Parathyroid adenoma (tissue), 2 donors: ENCODE results near the gene DCTN1.

Experiments used
- H2AFZ ChIP-seq: fragments of 300-600 bp; sonication (generic); one replicate; pipeline ENCODE4 v1.7.0; 2017; ENCODE audit warnings: antibody characterized with exemption, mild to moderate bottlenecking
- H3K27ac ChIP-seq: fragments of 300-600 bp; sonication (generic); one replicate; pipeline ENCODE4 v1.7.0; 2017
- H3K27me3 ChIP-seq: fragments of 300-600 bp; sonication (generic); one replicate; pipeline ENCODE4 v1.7.0; 2017; ENCODE audit warnings: low read length; ENCODE audit not compliant: control insufficient read depth, insufficient read depth
- H3K36me3 ChIP-seq: fragments of 300-600 bp; sonication (generic); one replicate; pipeline ENCODE4 v1.7.0; 2017; ENCODE audit warnings: low read length; ENCODE audit not compliant: control insufficient read depth, insufficient read depth
- H3K4me1 ChIP-seq: fragments of 300-600 bp; sonication (generic); one replicate; pipeline ENCODE4 v1.7.0; 2017; ENCODE audit warnings: control low read depth
- H3K4me2 ChIP-seq: fragments of 300-600 bp; sonication (generic); one replicate; pipeline ENCODE4 v1.7.0; 2017; ENCODE audit warnings: low read length
- H3K4me3 ChIP-seq: fragments of 300-600 bp; sonication (generic); one replicate; pipeline ENCODE4 v1.7.0; 2017; ENCODE audit warnings: low read depth, low read length
- H3K79me2 ChIP-seq: fragments of 300-600 bp; sonication (generic); one replicate; pipeline ENCODE4 v1.7.0; 2017; ENCODE audit warnings: control low read depth
- H3K9ac ChIP-seq: fragments of 300-600 bp; sonication (generic); one replicate; pipeline ENCODE4 v1.7.0; 2017; ENCODE audit warnings: mild to moderate bottlenecking
- H3K9me3 ChIP-seq: fragments of 300-600 bp; sonication (generic); one replicate; pipeline ENCODE4 v1.7.0; 2017; ENCODE audit warnings: low read length; ENCODE audit not compliant: control insufficient read depth
- TF ChIP-seq, protein P1 (sequence below): fragments of 300-600 bp; sonication (generic); IDR thresholded peaks from one replicate; pipeline ENCODE4 v1.7.0; 2017; ENCODE audit warnings: antibody characterized with exemption, mild to moderate bottlenecking
- donor health status: primary hyperparathyroidism.

The DCTN1 gene

DNA sequence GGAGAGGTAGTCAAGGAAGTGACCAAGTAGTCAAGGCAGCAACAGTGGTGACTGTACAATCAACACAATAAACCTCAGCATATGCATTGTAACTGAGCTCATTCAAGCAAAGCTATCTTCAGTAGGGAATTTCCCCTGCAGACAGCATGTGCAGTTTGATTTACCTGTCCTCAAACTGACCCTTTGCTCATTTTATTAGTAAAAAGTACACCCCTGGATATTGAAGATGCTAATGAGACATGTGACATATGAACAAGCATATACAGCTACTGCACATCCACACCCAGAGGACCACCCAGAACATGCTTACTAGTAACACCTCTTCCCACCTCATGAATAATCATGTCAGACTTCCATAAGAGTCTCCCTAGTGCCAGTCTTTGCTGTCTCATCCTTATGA is 25.9 kb upstream of the DCTN1 start:
- Histone ChIP-seq H3K79me2 (no peaks in the 10 kb centered on the region), H3K4me1 (no peaks in the 10 kb centered on the region), H3K4me2 (no peak overlapping the region), H3K9me3 (no peaks in the 10 kb centered on the region), H2AFZ (no peak overlapping the region), H3K27me3 (no peaks in the 10 kb centered on the region), H3K27ac (no peak overlapping the region), H3K36me3 (no peaks in the 10 kb centered on the region), H3K4me3 (no peak overlapping the region), H3K9ac (no peak overlapping the region)
- TF ChIP-seq, protein P1, sequence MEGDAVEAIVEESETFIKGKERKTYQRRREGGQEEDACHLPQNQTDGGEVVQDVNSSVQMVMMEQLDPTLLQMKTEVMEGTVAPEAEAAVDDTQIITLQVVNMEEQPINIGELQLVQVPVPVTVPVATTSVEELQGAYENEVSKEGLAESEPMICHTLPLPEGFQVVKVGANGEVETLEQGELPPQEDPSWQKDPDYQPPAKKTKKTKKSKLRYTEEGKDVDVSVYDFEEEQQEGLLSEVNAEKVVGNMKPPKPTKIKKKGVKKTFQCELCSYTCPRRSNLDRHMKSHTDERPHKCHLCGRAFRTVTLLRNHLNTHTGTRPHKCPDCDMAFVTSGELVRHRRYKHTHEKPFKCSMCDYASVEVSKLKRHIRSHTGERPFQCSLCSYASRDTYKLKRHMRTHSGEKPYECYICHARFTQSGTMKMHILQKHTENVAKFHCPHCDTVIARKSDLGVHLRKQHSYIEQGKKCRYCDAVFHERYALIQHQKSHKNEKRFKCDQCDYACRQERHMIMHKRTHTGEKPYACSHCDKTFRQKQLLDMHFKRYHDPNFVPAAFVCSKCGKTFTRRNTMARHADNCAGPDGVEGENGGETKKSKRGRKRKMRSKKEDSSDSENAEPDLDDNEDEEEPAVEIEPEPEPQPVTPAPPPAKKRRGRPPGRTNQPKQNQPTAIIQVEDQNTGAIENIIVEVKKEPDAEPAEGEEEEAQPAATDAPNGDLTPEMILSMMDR = no peak

DNA sequence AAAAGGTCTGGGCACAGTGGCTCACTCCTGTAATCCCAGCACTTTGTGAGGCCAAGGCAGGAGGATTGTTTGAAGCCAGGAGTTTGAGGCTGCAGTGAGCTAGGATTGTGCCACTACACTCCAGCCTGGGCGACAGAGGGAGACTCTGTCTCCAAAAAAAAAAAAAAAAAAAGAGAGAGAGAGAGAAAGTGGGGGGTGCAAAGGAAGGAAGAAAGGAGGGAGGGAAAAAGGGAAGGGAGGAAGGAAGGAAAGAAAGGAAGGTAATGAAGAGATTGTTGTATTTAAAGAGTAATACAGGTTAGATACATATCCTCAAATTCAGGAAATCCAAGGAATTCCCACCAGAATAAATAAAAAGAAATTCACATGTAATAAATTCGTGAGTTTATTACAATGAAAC is 21.8 kb upstream of the DCTN1 start:
- no peak overlapping the region for H3K4me2 ChIP-seq

DNA sequence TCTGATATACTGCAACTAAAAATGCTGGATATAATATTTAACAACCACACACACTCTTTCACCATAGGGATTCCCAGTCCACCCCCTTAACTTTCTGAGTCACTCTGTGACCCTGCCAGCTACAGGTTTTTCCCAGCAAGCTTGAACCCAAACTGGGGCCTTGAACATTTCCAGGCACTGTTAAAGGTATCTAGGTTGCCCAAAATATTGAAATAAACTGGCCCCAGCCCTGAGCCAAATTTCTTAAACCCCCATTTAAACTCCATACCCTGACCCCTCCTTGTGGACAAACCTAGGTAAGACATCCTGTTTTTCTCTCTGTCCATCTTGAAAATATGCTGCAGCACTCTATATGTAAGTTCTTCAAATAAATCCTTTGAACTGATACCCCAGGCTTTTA is 19.7 kb upstream of the DCTN1 start:
- Histone ChIP-seq H3K27me3 (no peaks in the 10 kb centered on the region), H3K36me3 (no peaks in the 10 kb centered on the region), H3K4me1 (no peaks in the 10 kb centered on the region), H3K9me3 (no peaks in the 10 kb centered on the region), H3K27ac (no peak overlapping the region), H2AFZ (no peak overlapping the region), H3K4me2 (no peak overlapping the region), H3K9ac (no peak overlapping the region), H3K79me2 (no peaks in the 10 kb centered on the region), H3K4me3 (no peak overlapping the region)
- TF ChIP-seq, protein P1 = peak; percentile 52

More for the DNA sequence above, 21.8 kb upstream of the DCTN1 start:
- TF ChIP-seq, protein P1 = no peak
- Histone ChIP-seq H3K36me3 (no peaks in the 10 kb centered on the region), H3K9me3 (no peaks in the 10 kb centered on the region), H3K27ac (no peak overlapping the region), H3K9ac (no peak overlapping the region), H3K4me1 (no peaks in the 10 kb centered on the region), H3K79me2 (no peaks in the 10 kb centered on the region), H2AFZ (no peak overlapping the region), H3K27me3 (no peaks in the 10 kb centered on the region), H3K4me3 (no peak overlapping the region)

DNA sequence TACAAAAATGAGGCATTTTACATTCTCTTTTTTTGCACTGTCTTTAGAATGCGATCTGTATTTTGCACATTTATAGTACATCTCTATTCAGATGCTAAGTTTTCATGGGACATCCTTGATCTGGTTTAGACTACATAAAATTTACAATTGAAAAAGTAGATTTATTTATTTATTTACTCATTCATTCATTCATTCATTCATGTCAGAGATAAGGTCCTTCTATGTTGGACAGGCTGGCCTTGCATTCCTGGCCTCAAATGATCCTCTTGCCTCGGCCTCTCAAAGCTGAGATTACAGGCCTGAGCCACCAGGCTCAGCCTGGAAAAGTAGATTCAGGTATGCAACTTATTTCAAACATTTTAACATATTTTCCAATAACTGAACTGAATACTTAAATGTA is 16.0 kb upstream of the DCTN1 start:
- TF ChIP-seq, protein P1 = no peak
- no peak overlapping the region for H3K4me3 ChIP-seq
- H3K27ac ChIP-seq = no peak overlapping the region
- no peaks in the 10 kb centered on the region for H3K27me3 ChIP-seq
- no peak overlapping the region for H3K4me2 ChIP-seq
- no peak overlapping the region for H3K9ac ChIP-seq
- peaks cover 14% of the 10 kb centered on the region for H3K79me2 ChIP-seq
- H2AFZ ChIP-seq = no peak overlapping the region
- no peaks in the 10 kb centered on the region for H3K36me3 ChIP-seq
- no peaks in the 10 kb centered on the region for H3K9me3 ChIP-seq
- H3K4me1 ChIP-seq = no peaks in the 10 kb centered on the region

DNA sequence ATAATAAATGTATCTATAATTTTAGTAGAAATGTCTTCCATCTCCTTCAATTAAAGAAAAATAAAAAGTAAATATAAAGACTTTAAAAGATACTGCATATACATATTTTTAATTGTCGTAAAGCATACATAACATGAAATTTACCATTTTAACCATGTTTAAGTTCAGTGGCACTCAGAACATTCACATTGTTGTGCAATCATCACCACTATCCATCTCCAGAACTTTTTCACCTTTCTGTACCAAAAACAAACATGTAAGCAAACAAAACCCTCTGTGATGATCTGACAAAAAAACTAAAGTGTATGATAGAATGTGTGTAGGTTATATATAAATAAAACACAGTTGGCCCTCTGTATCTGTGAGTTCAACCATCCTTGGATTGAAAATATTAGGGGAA is 13.4 kb upstream of the DCTN1 start:
- Histone ChIP-seq H3K4me3 (no peak overlapping the region), H2AFZ (no peak overlapping the region), H3K9me3 (no peaks in the 10 kb centered on the region), H3K4me2 (no peak overlapping the region), H3K36me3 (no peaks in the 10 kb centered on the region), H3K79me2 (peaks cover 38% of the 10 kb centered on the region), H3K27me3 (no peaks in the 10 kb centered on the region), H3K9ac (no peak overlapping the region), H3K27ac (no peak overlapping the region), H3K4me1 (peaks cover 9% of the 10 kb centered on the region)
- TF ChIP-seq, protein P1 = no peak
